GM18909 (cell line): ENCODE measurements around the gene LYL1.

Source experiments
- ATAC-seq: cut with Tn5 transposase; IDR thresholded peaks from one replicate; pipeline ENCODE4 v1.9.1; 2021; ENCODE audit warnings: mild to moderate bottlenecking; ENCODE audit not compliant: unreplicated experiment, poor library complexity

The LYL1 gene

GRCh38 chr19:13078897-13079541 is 23.6 kb downstream of the LYL1 start:
- no peak for ATAC-seq

DNA sequence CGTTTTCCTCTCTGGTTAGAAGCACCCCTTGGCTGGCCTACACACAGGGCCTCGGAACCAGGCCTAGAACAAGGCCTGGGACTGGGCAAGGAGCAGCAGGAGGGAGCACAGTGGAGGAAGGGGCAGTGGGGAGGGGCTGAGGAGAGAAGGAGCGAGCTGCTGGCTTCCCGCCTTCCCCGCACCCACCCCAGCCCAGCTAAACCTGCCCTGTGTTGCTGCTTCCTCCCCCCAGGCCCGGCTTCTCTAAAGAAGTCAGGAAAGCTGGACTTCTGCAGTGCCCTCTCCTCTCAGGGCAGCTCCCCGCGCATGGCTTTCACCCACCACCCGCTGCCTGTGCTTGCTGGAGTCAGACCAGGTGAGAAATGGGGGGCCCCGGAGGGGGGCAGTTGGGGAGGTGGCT is 24.3 kb downstream of the LYL1 start:
- ATAC-seq, result no peak

GRCh38 chr19:13077240-13077639 is 25.4 kb downstream of the LYL1 start:
- ATAC-seq, result no peak

- ATAC-seq, result no peak
These were observed 25.9 kb downstream of the LYL1 start for GRCh38 chr19:13076787-13077186.

- no peak for ATAC-seq
These were observed 26.3 kb downstream of the LYL1 start for GRCh38 chr19:13076320-13076719.

GRCh38 chr19:13074378-13074777 is 28.3 kb downstream of the LYL1 start:
- ATAC-seq, result no peak

DNA sequence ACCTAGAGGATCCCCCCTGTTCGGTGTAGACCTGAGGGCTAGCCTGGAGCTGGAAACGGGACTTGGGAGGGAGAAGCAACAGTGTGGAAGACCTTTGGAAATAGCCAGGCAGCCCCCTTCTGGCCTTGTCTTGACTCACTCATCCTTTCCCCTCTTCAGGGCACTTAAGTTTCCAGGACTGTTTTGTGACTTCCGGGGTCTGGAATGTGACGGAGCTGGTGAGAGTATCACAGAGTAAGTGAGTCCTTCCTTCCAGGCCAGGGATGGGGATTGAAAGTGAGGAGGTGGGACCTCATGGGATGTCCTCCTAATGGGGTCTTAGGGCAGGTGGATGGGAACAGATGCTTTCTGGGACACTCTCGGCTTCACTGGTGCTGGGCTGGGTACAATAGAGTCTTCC is 29.4 kb downstream of the LYL1 start:
- ATAC-seq, result no peak

DNA sequence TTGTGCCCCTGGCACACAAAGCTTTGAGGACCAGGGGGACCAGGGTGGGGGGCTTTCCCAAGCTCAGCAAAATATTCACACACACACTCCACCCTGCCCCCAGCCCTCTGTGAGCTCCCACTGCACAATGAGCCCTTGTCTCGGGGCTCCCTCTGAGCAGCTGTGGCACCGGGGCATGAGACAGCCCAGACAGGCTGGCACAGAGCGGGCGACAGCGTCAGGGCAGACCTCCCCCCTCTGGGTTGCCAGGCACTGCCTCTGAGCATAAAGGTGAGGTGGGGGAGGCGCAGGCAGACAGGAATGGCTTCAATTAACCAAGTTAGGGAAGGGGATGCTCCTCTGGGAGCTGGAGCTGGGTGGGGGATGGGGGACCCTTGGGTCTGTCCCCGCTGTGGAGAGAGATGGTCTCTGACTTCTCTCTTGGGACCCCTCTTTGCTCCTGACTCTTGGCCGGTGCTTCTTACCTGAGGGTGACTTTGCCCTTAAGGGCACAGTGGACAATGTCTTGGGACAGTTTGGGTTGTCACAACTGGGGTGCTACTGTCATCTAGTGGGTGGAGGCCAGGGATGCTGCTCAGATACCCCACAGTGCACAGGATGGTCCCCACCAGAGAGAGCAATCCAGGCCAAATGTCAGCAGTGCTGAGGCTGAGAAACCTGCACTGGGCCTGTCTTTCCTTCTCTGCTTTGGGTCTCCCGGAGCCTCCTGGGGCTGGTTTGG is 30.3 kb downstream of the LYL1 start:
- ATAC-seq, result no peak

GRCh38 chr19:13071444-13072187 is 31.0 kb downstream of the LYL1 start:
- ATAC-seq, result no peak

DNA sequence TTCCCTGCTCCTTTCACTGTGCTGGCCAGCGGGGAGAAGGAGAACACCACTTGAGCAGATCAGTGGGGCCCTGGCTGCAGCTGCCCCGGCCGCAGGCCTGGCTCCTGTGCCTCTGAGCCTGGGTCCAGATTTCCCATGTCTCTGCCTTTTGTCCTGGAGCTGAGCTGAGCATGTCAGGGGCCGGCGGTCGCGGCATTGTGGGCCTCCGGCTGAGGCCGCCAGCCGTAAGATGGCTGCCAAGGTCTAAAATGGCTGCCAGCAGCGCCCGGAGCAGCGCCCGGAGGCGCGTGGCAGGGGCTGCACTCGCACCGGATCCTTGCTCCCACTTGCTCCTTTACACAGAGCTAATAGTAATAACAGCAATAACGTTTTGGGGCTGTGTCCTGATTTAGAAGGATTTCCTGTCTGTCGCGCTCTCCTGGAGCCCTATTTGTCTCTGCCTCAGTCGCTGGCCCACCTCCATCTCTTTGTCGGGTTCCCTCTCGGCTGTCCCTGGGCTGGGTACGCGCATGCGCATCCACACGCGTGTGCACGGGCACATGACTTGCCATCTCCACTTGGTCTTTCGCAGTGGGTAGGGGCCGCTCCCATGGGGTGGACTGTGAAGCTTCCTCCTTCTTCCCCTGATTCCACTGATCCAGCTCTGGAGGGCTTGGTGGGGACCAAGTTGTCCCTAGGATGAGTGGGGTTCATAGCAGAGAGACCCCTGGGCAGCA is 32.1 kb downstream of the LYL1 start:
- no peak for ATAC-seq

- ATAC-seq, result no peak
These were observed 33.0 kb downstream of the LYL1 start for GRCh38 chr19:13069415-13070359.

DNA sequence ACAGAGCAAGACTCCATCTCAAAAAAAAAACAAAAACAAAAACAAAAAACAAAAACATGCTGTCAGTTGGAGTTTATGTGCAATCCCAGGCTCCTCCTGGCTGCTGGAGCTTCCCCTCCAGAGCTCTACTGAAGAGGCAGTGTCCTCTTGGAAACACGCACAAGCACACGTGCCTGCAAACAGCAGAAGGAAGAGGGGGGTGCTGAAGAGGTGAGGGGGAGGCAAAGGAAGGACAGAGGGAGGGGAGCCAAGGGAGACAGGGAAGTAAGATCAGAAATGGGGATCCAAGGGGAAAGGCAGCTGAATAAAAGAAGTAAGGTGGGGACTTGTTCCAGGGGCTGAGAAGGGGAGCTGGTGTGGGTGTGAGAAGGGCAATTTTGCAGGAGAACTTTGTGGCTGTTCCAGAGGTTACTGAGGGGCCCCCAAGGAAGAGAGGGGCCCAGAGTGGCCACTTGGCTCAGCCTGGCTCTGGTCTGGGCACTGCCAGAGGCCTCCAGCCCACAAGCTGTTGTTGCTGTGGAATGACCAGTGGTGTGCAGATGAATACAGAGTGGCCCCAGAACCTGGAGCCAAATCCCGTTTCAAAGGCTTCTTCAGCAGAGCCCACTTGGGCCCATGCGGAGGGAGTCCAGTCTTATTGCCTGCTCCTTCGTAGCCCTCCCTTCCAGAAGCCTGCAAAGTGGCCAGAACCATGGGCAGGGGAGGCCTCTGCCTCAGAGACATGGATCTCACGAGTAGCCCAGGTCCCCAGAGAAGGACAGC is 34.4 kb downstream of the LYL1 start:
- ATAC-seq, result no peak

DNA sequence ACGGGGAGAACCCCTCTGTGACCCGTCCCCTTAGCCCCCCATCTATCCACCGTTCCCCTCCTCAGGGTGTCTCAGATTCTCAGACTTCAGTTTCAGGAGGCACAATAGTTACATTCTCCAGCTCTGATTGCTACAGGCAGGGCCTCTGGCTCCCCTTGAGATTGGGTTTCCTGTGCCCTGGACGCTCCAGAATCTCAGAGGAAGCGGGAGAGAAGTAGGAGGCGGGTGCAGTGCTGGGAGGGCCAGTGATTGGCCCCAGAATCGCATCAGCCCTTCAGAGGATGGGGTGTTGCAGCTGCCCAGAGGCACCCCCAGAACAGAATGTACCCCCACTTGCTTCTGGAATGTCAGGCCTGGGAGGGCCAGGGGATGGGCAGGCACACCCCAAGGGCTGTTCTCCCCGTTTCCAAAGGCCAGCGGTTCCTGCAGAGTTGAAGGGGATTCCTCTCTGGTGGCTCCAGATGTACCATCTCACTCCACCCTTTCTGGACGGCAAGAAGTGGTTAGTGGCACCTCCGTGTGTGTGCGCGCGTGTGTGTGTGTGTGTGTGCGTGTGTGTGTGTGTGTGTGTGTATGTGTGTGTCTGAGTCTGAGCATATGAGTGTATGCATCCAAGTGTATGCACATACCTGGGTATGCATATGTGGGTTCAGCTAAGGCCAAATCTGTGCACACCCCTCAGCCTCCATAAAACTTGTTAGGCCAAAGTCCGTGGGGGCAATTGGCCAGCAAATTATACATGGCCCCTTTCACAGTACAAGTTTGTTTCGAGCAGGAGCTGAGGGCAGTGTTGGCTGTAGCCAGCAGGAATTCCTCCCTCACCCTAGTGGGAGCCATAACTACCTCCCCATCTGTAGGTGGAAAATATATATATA is 35.5 kb downstream of the LYL1 start:
- no peak for ATAC-seq

DNA sequence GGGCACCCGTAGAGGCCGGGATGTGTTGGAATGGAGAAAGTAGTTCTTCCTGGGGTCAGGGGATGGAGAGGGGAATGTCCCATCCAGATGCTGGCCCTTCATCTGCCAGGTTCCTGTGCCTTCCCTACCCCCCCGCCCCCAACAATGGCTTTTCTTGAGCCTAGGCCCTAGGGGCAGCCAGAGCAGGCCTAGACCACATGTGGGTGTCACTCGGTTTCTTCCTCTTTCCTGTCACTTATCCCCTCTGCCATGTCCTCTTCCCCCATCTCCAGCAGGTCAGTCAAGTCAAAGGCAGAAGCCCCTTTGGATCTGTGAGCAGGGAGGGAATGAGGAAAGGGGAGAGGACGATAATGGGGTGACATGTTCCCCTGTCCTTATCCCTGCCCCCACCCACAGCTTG is 36.4 kb downstream of the LYL1 start:
- no peak for ATAC-seq

DNA sequence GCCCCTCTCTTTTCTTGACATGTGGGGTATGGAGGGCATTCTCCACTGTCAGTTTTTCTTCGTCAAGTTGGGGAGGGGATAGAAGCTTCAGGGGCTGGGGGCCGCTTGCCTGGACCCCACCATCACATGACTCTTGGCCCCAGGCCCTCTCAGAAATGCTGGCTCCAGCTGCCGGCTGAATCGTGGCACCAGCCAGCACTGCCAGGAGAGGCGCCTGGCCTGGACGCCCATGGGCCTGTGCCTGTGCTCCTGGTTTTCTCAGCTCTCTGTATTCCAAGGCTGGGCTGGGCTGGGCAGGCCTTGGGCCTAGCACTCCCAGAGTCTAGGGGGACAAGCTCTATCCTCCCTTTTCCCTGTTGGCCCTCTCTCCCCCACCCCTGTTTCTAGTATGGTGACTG is 38.6 kb downstream of the LYL1 start:
- ATAC-seq, result no peak

DNA sequence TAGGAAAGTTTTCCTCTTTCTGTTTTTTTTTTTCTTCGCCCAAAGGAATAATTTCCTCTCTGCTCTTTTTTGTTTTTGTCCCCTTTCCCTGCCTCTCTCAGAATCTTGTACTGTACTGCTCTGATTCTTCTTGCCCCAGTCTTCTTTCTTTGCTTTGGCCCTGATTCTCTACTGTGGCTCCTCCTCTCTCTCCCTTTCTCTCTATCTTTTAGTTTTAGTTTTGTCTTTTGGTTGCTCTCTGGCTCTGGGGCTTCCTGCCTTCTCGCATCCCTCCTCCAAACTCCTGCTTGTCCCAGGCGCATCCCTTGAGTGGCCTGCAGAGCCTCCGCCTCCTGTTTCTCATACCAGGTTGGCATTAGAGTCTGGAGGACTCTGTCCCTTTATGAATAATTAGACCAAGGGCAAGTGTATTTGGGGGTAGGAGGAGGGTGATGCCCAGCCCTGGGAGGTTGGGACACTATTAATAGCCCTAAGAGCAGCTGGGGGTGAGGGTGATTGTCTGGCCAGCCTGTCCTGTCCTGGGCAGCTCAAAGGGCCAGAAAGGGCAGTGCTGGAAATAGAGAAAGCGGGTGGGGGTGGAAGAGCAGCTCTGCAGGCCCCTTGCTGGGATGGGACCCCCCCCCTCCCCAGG is 39.1 kb downstream of the LYL1 start:
- no peak for ATAC-seq

- ATAC-seq, result no peak
These were observed 40.3 kb downstream of the LYL1 start for GRCh38 chr19:13062317-13062716.
